ENCODE data around the gene MYO1H. TPM values are rescaled to one million over a fixed set of nuclear protein-coding genes. Genes with fewer than 3 reads are reported as not detected.
A peak's percentile ranks its signal among the peaks of the same experiment; 100 is the strongest.

MYO1H gene
- total RNA-seq, 4 donors from 2014 or later: not detected

- ATAC-seq: peak in 1 of 2 donors; percentile 40
- TF ChIP-seq CTCF (IDR thresholded peaks at IDR 0.05 in 4 of 5, conservative IDR thresholded peaks at IDR 0.05 in 1 of 5) (peak in 2 of 5 experiments; percentile 42 to 51), POLR2A (IDR thresholded peaks at IDR 0.05) (no peak)
- in situ Hi-C loops (cut with MboI; ENCODE audit: low sequenced_read_pairs in 4 of 4): loop anchor here in 3 of 4 donors (10.0 to 25.0 kb wide), 2 partner anchors 123 to 125 kb away; no protein-coding TSS in a partner anchor
Observed at GRCh38 chr12:109387425-109388166, 39.9 kb downstream of the MYO1H start.

GRCh38 chr12:109388167-109388563 lies 40.5 kb downstream of the MYO1H start:
- Histone ChIP-seq H3K36me3 (no peaks in the 10 kb centered on the region), H3K4me3 (no peak overlapping the region), H3K4me1 (no peaks in the 10 kb centered on the region), H3K27me3 (no peaks in the 10 kb centered on the region), H3K27ac (no peak overlapping the region), H3K9me3 (no peaks in the 10 kb centered on the region)
- no peak for TF ChIP-seq CTCF (IDR thresholded peaks at IDR 0.05 in 4 of 5, conservative IDR thresholded peaks at IDR 0.05 in 1 of 5)
- no peak for TF ChIP-seq POLR2A (IDR thresholded peaks at IDR 0.05)
- DNase-seq (no peak), ATAC-seq (no peak)
- in situ Hi-C loops (cut with MboI; ENCODE audit: low sequenced_read_pairs in 4 of 4): loop anchor here in 3 of 4 donors (10.0 to 25.0 kb wide), 2 partner anchors 123 to 126 kb away; no protein-coding TSS in a partner anchor
- intact Hi-C loops (cut with DNase I; ENCODE audit: low total_unique reads): no loop called here

More at GRCh38 chr12:109387425-109388166, 39.9 kb downstream of the MYO1H start:
- H3K9me3 ChIP-seq: no peaks in the 10 kb centered on the region
- H3K4me3 ChIP-seq: no peak overlapping the region
- H3K27ac ChIP-seq: no peak overlapping the region
- intact Hi-C loops (cut with DNase I; ENCODE audit: low total_unique reads): no loop called here
- H3K4me1 ChIP-seq: no peaks in the 10 kb centered on the region
- H3K27me3 ChIP-seq: no peaks in the 10 kb centered on the region
- no peak for DNase-seq
- H3K36me3 ChIP-seq: no peaks in the 10 kb centered on the region

GRCh38 chr12:109389146-109389545 lies 41.4 kb downstream of the MYO1H start:
- no peak for DNase-seq
- TF ChIP-seq CTCF (IDR thresholded peaks at IDR 0.05 in 4 of 5, conservative IDR thresholded peaks at IDR 0.05 in 1 of 5) (no peak), POLR2A (IDR thresholded peaks at IDR 0.05) (no peak)
- no peaks in the 10 kb centered on the region for H3K4me1 ChIP-seq
- intact Hi-C loops (cut with DNase I; ENCODE audit: low total_unique reads) (no loop called here), in situ Hi-C loops (cut with MboI; ENCODE audit: low sequenced_read_pairs in 4 of 4) (loop anchor here in 3 of 4 donors (10.0 to 25.0 kb wide), 2 partner anchors 124 to 127 kb away; no protein-coding TSS in a partner anchor)
- no peaks in the 10 kb centered on the region for H3K27me3 ChIP-seq
- H3K27ac ChIP-seq: no peak overlapping the region
- H3K4me3 ChIP-seq: no peak overlapping the region
- no peak for ATAC-seq
- no peaks in the 10 kb centered on the region for H3K36me3 ChIP-seq
- H3K9me3 ChIP-seq: no peaks in the 10 kb centered on the region

GRCh38 chr12:109393437-109394345 lies 46.0 kb downstream of the MYO1H start:
- ATAC-seq (peak; percentile 72 to 75), DNase-seq (peak in 1 of 2 donors; percentile 22)
- H3K4me3 ChIP-seq: no peak overlapping the region
- intact Hi-C loops (cut with DNase I; ENCODE audit: low total_unique reads) (no loop called here), in situ Hi-C loops (cut with MboI; ENCODE audit: low sequenced_read_pairs in 4 of 4) (loop anchor here in 2 of 4 donors (25.0 kb wide), 1 partner anchor 131 kb away; no protein-coding TSS in a partner anchor)
- no peaks in the 10 kb centered on the region for H3K4me1 ChIP-seq
- TF ChIP-seq CTCF (IDR thresholded peaks at IDR 0.05 in 4 of 5, conservative IDR thresholded peaks at IDR 0.05 in 1 of 5) (peak; percentile 55 to 88 (median 59)), POLR2A (IDR thresholded peaks at IDR 0.05) (no peak)
- no peak overlapping the region for H3K27ac ChIP-seq
- no peaks in the 10 kb centered on the region for H3K27me3 ChIP-seq
- no peaks in the 10 kb centered on the region for H3K9me3 ChIP-seq
- no peaks in the 10 kb centered on the region for H3K36me3 ChIP-seq

Data from gastrocnemius medialis (tissue), 4 donors.